GM12872 (cell line): ENCODE results near the gene ADAM11.

Source experiments
- TF ChIP-seq, protein P1 (sequence below): IDR thresholded peaks from 3 replicates; pipeline ENCODE4 v1.5.1; 2011; ENCODE audit warnings: low read depth, mild to moderate bottlenecking, low read length, moderate library complexity; ENCODE audit not compliant: insufficient read depth

Gene ADAM11, protein sequence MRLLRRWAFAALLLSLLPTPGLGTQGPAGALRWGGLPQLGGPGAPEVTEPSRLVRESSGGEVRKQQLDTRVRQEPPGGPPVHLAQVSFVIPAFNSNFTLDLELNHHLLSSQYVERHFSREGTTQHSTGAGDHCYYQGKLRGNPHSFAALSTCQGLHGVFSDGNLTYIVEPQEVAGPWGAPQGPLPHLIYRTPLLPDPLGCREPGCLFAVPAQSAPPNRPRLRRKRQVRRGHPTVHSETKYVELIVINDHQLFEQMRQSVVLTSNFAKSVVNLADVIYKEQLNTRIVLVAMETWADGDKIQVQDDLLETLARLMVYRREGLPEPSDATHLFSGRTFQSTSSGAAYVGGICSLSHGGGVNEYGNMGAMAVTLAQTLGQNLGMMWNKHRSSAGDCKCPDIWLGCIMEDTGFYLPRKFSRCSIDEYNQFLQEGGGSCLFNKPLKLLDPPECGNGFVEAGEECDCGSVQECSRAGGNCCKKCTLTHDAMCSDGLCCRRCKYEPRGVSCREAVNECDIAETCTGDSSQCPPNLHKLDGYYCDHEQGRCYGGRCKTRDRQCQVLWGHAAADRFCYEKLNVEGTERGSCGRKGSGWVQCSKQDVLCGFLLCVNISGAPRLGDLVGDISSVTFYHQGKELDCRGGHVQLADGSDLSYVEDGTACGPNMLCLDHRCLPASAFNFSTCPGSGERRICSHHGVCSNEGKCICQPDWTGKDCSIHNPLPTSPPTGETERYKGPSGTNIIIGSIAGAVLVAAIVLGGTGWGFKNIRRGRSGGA

DNA sequence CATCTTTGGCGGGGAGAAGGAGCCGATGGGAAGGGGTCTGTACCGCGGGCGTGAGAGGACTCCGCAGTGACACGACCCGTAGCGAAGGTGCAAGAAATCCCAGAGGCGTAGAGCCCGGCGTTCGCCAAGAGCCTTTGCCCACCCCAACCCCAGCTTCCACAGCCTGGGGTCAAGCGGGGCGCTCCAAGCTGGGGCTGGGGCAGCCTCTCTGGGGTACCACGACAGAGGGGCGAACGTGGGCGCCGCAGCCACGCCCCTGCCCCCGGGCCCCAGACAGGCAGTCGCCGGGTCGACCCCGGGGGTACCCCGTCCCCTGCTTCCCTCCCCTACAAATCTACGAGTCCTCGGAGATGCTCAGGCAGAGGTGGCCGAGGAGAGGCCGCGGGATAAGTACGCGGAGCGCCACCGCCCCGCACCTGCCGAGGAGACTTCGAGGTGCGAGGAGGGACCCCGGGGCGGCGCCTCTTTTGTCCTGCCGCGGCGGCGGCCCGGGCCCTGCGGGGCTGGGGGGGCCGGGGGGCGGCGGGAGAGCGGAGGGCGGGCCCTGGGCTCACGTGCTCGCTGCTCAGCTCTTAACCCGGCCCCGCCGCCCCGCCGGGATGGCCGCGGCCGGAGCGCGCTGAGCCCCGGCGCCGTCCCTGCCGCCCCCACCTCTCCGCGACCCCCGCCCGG is at the start of gene ADAM11:
Gene ADAM11, plus strand, starts transcription at position 575 of the 672 bp plus-strand sequence. CDS start 212 bp downstream, outside the sequence.
- TF ChIP-seq, protein P1, sequence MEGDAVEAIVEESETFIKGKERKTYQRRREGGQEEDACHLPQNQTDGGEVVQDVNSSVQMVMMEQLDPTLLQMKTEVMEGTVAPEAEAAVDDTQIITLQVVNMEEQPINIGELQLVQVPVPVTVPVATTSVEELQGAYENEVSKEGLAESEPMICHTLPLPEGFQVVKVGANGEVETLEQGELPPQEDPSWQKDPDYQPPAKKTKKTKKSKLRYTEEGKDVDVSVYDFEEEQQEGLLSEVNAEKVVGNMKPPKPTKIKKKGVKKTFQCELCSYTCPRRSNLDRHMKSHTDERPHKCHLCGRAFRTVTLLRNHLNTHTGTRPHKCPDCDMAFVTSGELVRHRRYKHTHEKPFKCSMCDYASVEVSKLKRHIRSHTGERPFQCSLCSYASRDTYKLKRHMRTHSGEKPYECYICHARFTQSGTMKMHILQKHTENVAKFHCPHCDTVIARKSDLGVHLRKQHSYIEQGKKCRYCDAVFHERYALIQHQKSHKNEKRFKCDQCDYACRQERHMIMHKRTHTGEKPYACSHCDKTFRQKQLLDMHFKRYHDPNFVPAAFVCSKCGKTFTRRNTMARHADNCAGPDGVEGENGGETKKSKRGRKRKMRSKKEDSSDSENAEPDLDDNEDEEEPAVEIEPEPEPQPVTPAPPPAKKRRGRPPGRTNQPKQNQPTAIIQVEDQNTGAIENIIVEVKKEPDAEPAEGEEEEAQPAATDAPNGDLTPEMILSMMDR = no peak

GRCh38 chr17:44719444-44719843 is 39.3 kb upstream of the ADAM11 start:
- TF ChIP-seq, protein P1 = no peak

DNA sequence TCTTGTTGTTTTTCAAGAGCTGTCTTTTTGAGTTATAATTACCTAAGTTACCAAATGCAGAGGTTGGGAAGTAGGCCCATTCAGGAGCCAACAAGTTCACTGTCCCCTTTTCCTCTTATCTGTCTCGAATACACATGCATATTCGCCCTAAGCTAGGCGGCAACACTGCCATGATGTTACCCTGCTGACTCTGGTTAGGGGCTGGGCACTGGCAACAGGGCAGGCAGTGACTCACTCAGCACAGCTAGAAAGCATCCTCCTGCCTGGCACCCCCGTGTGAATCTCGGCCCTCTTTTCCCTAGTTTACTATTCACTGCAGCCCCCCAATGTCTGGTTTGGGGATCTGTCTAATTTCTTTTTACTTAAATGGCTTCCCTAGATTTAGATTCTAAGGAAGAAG is 36.5 kb upstream of the ADAM11 start:
- TF ChIP-seq, protein P1 = no peak

GRCh38 chr17:44733753-44734152 is 25.0 kb upstream of the ADAM11 start:
- TF ChIP-seq, protein P1 = peak; percentile 17; the same call in 1 of the 3 replicates

GRCh38 chr17:44734272-44734671 is 24.5 kb upstream of the ADAM11 start:
- TF ChIP-seq, protein P1 = no peak

DNA sequence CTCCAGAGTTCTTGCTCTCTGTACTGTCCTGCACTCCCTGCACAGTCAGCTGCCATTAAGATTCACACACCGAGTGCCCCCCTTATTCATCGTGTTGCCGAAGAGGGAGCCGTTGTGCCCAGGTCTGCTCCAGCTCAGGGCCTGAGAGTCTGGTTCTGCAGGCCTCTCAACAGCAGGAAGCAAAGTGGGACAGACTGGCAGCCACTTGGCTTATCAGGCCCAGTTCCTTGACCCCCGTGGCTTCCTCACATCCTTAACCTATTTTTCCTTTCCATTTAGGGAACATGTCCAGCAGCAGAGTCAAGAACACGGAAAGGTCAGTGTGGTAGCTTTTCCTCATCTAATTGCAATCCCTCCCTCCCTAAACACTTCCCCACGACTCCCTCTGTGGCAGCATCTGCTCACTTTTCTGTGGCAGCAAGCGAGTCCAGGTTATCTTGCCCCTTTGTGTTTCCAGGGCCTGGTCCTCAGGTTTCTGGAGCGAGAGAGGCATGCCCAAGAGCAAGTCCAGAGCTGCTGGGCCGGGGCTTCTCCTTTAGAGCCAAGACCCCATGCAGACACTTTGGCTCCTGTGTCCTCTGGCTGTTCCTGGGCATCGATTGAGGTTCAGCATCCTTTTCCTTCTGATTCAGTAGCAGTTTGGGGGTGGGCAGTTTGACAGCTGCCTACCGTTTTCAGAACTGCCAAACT is 22.1 kb upstream of the ADAM11 start:
- TF ChIP-seq, protein P1 = no peak
